HG03139 (cell line): ENCODE data around the gene GSC2.

Experiments used
- ATAC-seq: cut with Tn5 transposase; IDR thresholded peaks from one replicate; pipeline ENCODE4 v1.9.1; 2021; ENCODE audit not compliant: unreplicated experiment

Gene GSC2

GRCh38 chr22:19103880-19104821 is 45.9 kb downstream of the GSC2 start:
- no peak for ATAC-seq

DNA sequence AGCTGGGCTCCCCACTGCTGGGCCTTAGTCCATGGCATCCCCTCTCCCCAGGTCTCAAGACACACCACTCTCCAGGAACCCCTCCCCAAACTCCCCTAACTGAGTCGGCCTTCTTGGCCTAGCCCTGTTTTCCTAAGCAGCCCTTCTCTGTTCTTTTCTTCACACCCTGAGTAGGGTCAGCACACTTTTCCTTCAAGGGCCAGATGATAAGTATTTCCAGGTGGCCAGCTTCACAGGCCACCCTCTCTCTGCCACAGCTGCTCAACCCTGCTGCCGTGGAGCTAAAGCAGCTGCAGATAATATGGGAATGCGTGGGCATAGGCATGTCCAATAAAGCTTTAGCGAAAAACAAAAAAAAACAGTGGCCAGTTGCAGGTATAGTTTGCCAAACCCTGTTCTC is 51.9 kb downstream of the GSC2 start:
- no peak for ATAC-seq

GRCh38 chr22:19097518-19097917 is 52.6 kb downstream of the GSC2 start:
- ATAC-seq = no peak
